GM12878 (cell line): Measurements from ENCODE around the gene TTC32. TPM values are rescaled to one million over a fixed set of nuclear protein-coding genes. Genes with fewer than 3 reads are reported as not detected.

Experiments
- ATAC-seq: fragments of 200-7000 bp; cut with Tn5 transposase; 3 replicates; pipeline ENCODE4 v1.9.1; 2020; ENCODE audit warnings: mild to moderate bottlenecking, moderate library complexity
- BruUV-seq: library from RNA; stranded (reverse); fragments of 400-500 nt; replicated peaks from 2 replicates; lab custom pipeline; 2021; lab: Mats Ljungman, UMichigan
- CTCF ChIA-PET: fragments of 300-600 bp; sonication (Branson Sonifier 250); formaldehyde crosslinking; extraction: SDS; loops from one replicate; lab custom pipeline; 2021; ENCODE audit warnings: inconsistent platforms; lab: Yijun Ruan, JAX
- POLR2A ChIA-PET: fragments of 350-600 bp; formaldehyde crosslinking; extraction: SDS; loops from one replicate; lab custom pipeline; 2021; ENCODE audit warnings: inconsistent platforms; lab: Charles Lee
- RAD21 ChIA-PET: fragments of 300-600 bp; sonication (Branson Sonifier 250); formaldehyde crosslinking; loops from one replicate; lab custom pipeline; 2023; ENCODE audit warnings: antibody characterized with exemption; ENCODE audit not compliant: unreplicated experiment; lab: Charles Lee
- SMC1A ChIA-PET: fragments of 300-600 bp; sonication (Branson Sonifier 250); formaldehyde crosslinking; loops from one replicate; lab custom pipeline; 2023; ENCODE audit not compliant: unreplicated experiment, uncharacterized antibody; lab: Charles Lee
- DNase-seq: peaks from one replicate; pipeline ENCODE4 v3.0.0-alpha.2; 2011; ENCODE audit warnings: low read depth, low spot score
- FAIRE-seq: peaks from 3 replicates; lab custom pipeline; 2011; peaks lifted over from hg19 to GRCh38; lab: Jason Lieb, UNC
- H2AFZ ChIP-seq: 2 replicates; pipeline ENCODE4 v1.6.0; 2011; ENCODE audit warnings: low read depth, low read length, control low read depth; ENCODE audit not compliant: control insufficient read depth
- H3K27ac ChIP-seq: 2 replicates; pipeline ENCODE4 v1.5.1; 2011; ENCODE audit warnings: control low read depth; ENCODE audit not compliant: control insufficient read depth, insufficient read depth
- H3K27me3 ChIP-seq, 2 experiments: replicated peaks in 1 of 2; 2 replicates each; pipeline versions ENCODE4 v1.6.0 to v1.6.1; 2011; ENCODE audit warnings: low read length in 1 of 2; ENCODE audit not compliant: control insufficient read depth in 2 of 2, insufficient read depth in 2 of 2
- H3K36me3 ChIP-seq, 2 experiments: 2 replicates each; pipeline ENCODE4 v1.5.1; 2011; ENCODE audit warnings: low read length in 1 of 2; ENCODE audit not compliant: control insufficient read depth in 2 of 2, insufficient read depth in 2 of 2
- H3K4me1 ChIP-seq: 2 replicates; pipeline ENCODE4 v1.6.1; 2011; ENCODE audit warnings: mild to moderate bottlenecking, low read length, moderate library complexity, mixed read lengths; ENCODE audit not compliant: control insufficient read depth, insufficient read depth
- H3K4me2 ChIP-seq: 2 replicates; pipeline ENCODE4 v1.6.0; 2011; ENCODE audit warnings: control low read depth; ENCODE audit not compliant: control insufficient read depth, insufficient read depth
- H3K4me3 ChIP-seq: fragments of 200-600 bp; sonication (generic); 2 replicates; pipeline ENCODE4 v1.5.1; 2016
- H3K79me2 ChIP-seq: 2 replicates; pipeline ENCODE4 v1.6.0; 2011; ENCODE audit warnings: low read length; ENCODE audit not compliant: control insufficient read depth, insufficient read depth
- H3K9ac ChIP-seq: 2 replicates; pipeline ENCODE4 v1.8.0; 2011; ENCODE audit warnings: low read length, control low read depth, mixed read lengths; ENCODE audit not compliant: control insufficient read depth, insufficient read depth
- H3K9me3 ChIP-seq: replicated peaks from 3 replicates; pipeline ENCODE4 v1.5.1; 2011; ENCODE audit warnings: mild to moderate bottlenecking, low read length; ENCODE audit not compliant: control insufficient read depth, insufficient read depth
- H4K20me1 ChIP-seq: 2 replicates; pipeline ENCODE4 v1.6.0; 2011; ENCODE audit not compliant: control insufficient read depth, insufficient read depth
- EP300 ChIP-seq, 2 experiments: fragments of 150-350 bp in 1 of 2; IDR thresholded peaks; 2 replicates each; pipeline ENCODE4 v1.6.1; 2011 to 2012; ENCODE audit warnings: low read depth in 2 of 2, low read length in 2 of 2, borderline replicate concordance in 1 of 2, improper control_type of control experiment in 1 of 2, inconsistent platforms in 1 of 2; ENCODE audit not compliant: control insufficient read depth in 1 of 2
- IRF4 ChIP-seq: IDR thresholded peaks from 2 replicates; pipeline ENCODE4 v1.6.1; 2011; ENCODE audit warnings: low read depth, low read length
- MTA2 ChIP-seq: fragments of 450-650 bp; IDR thresholded peaks from 2 replicates; pipeline ENCODE4 v1.6.1; 2016; ENCODE audit warnings: low read depth, mild to moderate bottlenecking, moderate library complexity
- RAD21 ChIP-seq: IDR thresholded peaks from 2 replicates; pipeline ENCODE4 v1.6.1; 2011; ENCODE audit warnings: mild to moderate bottlenecking, low read depth, low read length, moderate library complexity; ENCODE audit not compliant: insufficient read depth
- TARDBP ChIP-seq: IDR thresholded peaks from 2 replicates; pipeline ENCODE4 v1.6.1; 2016; ENCODE audit warnings: borderline replicate concordance
- WRNIP1 ChIP-seq: IDR thresholded peaks from 2 replicates; pipeline ENCODE4 v1.6.1; 2011; ENCODE audit warnings: low read depth, low read length, improper control_type of control experiment, borderline replicate concordance
- ZBED1 ChIP-seq: IDR thresholded peaks from 2 replicates; pipeline ENCODE4 v1.6.1; 2016; ENCODE audit warnings: borderline replicate concordance
- ZBTB11 ChIP-seq: fragments of 450-650 bp; formaldehyde crosslinking; IDR thresholded peaks from 2 replicates; pipeline ENCODE4 v1.5.0; 2022; ENCODE audit warnings: mild to moderate bottlenecking, missing genetic modification characterization
- ZNF687 ChIP-seq: fragments of 450-650 bp; IDR thresholded peaks from 2 replicates; pipeline ENCODE4 v1.6.1; 2017; ENCODE audit warnings: mild to moderate bottlenecking, moderate library complexity
- whole genome bisulfite sequencing: methylation state at CpG from one replicate; pipeline ENCODE4 v1.1.6; 2016; ENCODE audit warnings: low lambda C conversion rate; ENCODE audit not compliant: insufficient replicate concordance, insufficient coverage; ENCODE audit errors: missing lambda C conversion rate; 5-methylcytosine and 5-hydroxymethylcytosine counted together
- in situ Hi-C: fragments of 300-500 bp; cut with MboI; formaldehyde crosslinking; loops from 9 replicates; pipeline ENCODE4 v1.14.3; 2018; ENCODE audit warnings: mixed read lengths
- intact Hi-C: fragments of 100-400 bp; cut with micrococcal nuclease; formaldehyde crosslinking; loops from one replicate; pipeline ENCODE4 v1.14.2; 2022; ENCODE audit not compliant: unreplicated experiment
- polyA plus RNA-seq, 11 experiments: library from polyadenylated mRNA; depleted of rRNA in 4 of 11; unstranded in 6 of 11; stranded (reverse) in 5 of 11; fragments of >200 nt; fragmentation: Nextera tagmentation in 4 of 11; fragmentation: Illumina TruSeq in 1 of 11; extraction: Ambion mirVana in 4 of 11; extraction: Trizol in 1 of 11; gene quantifications; 1 replicate in 1 of 11; 2 replicates in 10 of 11; pipeline versions ENCODE4 v1.2.1 to v1.2.3, GENCODE V29; 2011 to 2016; ENCODE audit warnings: inconsistent platforms in 2 of 11, missing spikeins in 2 of 11, low read depth in 1 of 11
- total RNA-seq, 4 experiments: library from RNA; depleted of rRNA in 3 of 4; stranded (reverse); fragments of >200 nt in 3 of 4; fragmentation: Illumina TruSeq in 1 of 4; extraction: Trizol in 1 of 4; gene quantifications; 2 replicates each; pipeline versions ENCODE4 v1.2.1 to v1.2.3, GENCODE V29; 2013 to 2021

TTC32 gene
- total and polyA plus RNA-seq, 10 of the 15 experiments (the other 5 are each of a cell fraction or from before 2014, with no cell fraction given), result 11.1 to 30.0 (median 19.7) TPM

- Histone ChIP-seq H3K79me2 (no peaks in the 10 kb centered on the region), H3K9me3 (no peaks in the 10 kb centered on the region), H2AFZ (no peak overlapping the region), H3K4me1 (peaks cover 9% of the 10 kb centered on the region), H3K4me2 (no peak overlapping the region), H3K36me3 (no peaks in the 10 kb centered on the region), H3K9ac (no peak overlapping the region), H3K27ac (no peak overlapping the region), H4K20me1 (no peaks in the 10 kb centered on the region), H3K4me3 (no peak overlapping the region), H3K27me3 (no peaks in the 10 kb centered on the region; a peak in 1 of 4 replicates)
- BruUV-seq, result no TSS peak
- intact Hi-C loops, result loop anchor here (2.0 to 5.0 kb wide), 6 partner anchors 93 to 1475 kb away; no protein-coding TSS in a partner anchor
- TF ChIP-seq RAD21, result no peak
- no peak for FAIRE-seq
- POLR2A ChIA-PET, result interaction anchor here (0.5 kb wide), 1 partner anchor 94 kb away, joined by 4 read pairs; no protein-coding TSS in a partner anchor
- CTCF ChIA-PET, result no interaction called here
- SMC1A ChIA-PET, result no interaction called here
- ATAC-seq, result no peak
- RAD21 ChIA-PET, result no interaction called here
- DNase-seq, result no peak
- 17% methylated on average over 1 of the region's 1 CpG for whole genome bisulfite sequencing
- in situ Hi-C loops, result loop anchor here (5.0 to 10.0 kb wide), 3 partner anchors 510 to 1340 kb away; no protein-coding TSS in a partner anchor
Measured at GRCh38 chr2:19861813-19862212, 40.0 kb downstream of the TTC32 start.

- H3K4me3 ChIP-seq, result no peak overlapping the region
- no peak overlapping the region for H2AFZ ChIP-seq
- in situ Hi-C loops (loop anchor here (5.0 to 10.0 kb wide), 3 partner anchors 508 to 1338 kb away; no protein-coding TSS in a partner anchor), intact Hi-C loops (loop anchor here (5.0 kb wide), 4 partner anchors 173 to 1473 kb away; no protein-coding TSS in a partner anchor)
- ChIA-PET RAD21 (no interaction called here), POLR2A (no interaction called here), SMC1A (no interaction called here), CTCF (no interaction called here)
- no peak for ATAC-seq
- FAIRE-seq, result no peak
- H3K36me3 ChIP-seq, result no peaks in the 10 kb centered on the region
- H3K79me2 ChIP-seq, result no peaks in the 10 kb centered on the region
- H3K9me3 ChIP-seq, result no peaks in the 10 kb centered on the region
- no peaks in the 10 kb centered on the region for H4K20me1 ChIP-seq
- no peak overlapping the region for H3K9ac ChIP-seq
- H3K4me1 ChIP-seq, result peaks cover 7% of the 10 kb centered on the region
- WGBS, result 37% methylated on average over 6 of the region's 6 CpGs
- H3K4me2 ChIP-seq, result no peak overlapping the region
- DNase-seq, result no peak
- H3K27me3 ChIP-seq, result no peaks in the 10 kb centered on the region; a peak in 2 of 4 replicates
- BruUV-seq, result no TSS peak
- H3K27ac ChIP-seq, result no peak overlapping the region
- no peak for TF ChIP-seq ZBED1
- no peak for TF ChIP-seq MTA2
- no peak for TF ChIP-seq WRNIP1
- TF ChIP-seq IRF4, result no peak
- TF ChIP-seq EP300 (IDR thresholded peaks at IDR 0.05; ENCODE audit: borderline replicate concordance in 1 of 2, control insufficient read depth in 1 of 2, low read depth in 2 of 2, low read length in 2 of 2), result no peak
- no peak for TF ChIP-seq ZNF687
- no peak for TF ChIP-seq ZBTB11 (CRISPR knock-in tag)
- TF ChIP-seq TARDBP, result no peak
Measured at GRCh38 chr2:19860022-19860421, 41.8 kb downstream of the TTC32 start.
